ENCODE data around the gene RABGAP1L. TPM values are rescaled to one million over a fixed set of nuclear protein-coding genes. Genes with fewer than 3 reads are reported as not detected.

The RABGAP1L gene
- total and polyA plus RNA-seq, 11 donors = 18.6 to 195 (median 98.4) TPM

GRCh38 chr1:174997041-174997440, 837.7 kb downstream of the RABGAP1L start:
- intact Hi-C loops (cut with DNase I) = loop anchor here in 5 of 10 donors (5.0 to 10.0 kb wide), 3 partner anchors 225 to 742 kb away; no protein-coding TSS in a partner anchor
- no peaks in the 10 kb centered on the region for H3K27me3 ChIP-seq
- ATAC-seq (no peak), DNase-seq (no peak)
- no peak for TF ChIP-seq POLR2A (IDR thresholded peaks at IDR 0.05)
- no peak for TF ChIP-seq CTCF (IDR thresholded peaks at IDR 0.05)
- H3K4me1 ChIP-seq = peaks cover 0 to 28% (median 11%) of the 10 kb centered on the region in 12 donors
- H3K36me3 ChIP-seq = peaks cover 0 to 14% (median 0%) of the 10 kb centered on the region in 9 donors
- no peaks in the 10 kb centered on the region for H3K9me3 ChIP-seq
- no peak overlapping the region for H3K4me3 ChIP-seq
- 87 to 91% (median 89%) methylated on average over 3 of the region's 3 CpGs for WGBS, 4 donors
- no peak overlapping the region for H3K27ac ChIP-seq

- Histone ChIP-seq H3K27me3 (no peaks in the 10 kb centered on the region), H3K9me3 (no peaks in the 10 kb centered on the region), H3K27ac (peak overlapping the region; percentile 93 to 99 (median 97)), H3K4me1 (peaks cover 0 to 43% (median 14%) of the 10 kb centered on the region in 12 donors), H3K4me3 (peak overlapping the region; percentile 8 to 94 (median 78)), H3K36me3 (peaks cover 0 to 6% (median 0%) of the 10 kb centered on the region in 9 donors)
- DNase-seq = peak in 2 of 5 donors; percentile 19 to 41
- ATAC-seq = peak in 1 of 4 donors; percentile 2
- intact Hi-C loops (cut with DNase I) = loop anchor here in 5 of 10 donors (5.0 to 10.0 kb wide), 3 partner anchors 226 to 744 kb away; no protein-coding TSS in a partner anchor
- TF ChIP-seq CTCF (IDR thresholded peaks at IDR 0.05) = peak; percentile 54 to 78 (median 72)
- TF ChIP-seq POLR2A (IDR thresholded peaks at IDR 0.05) = no peak
- 11 to 24% (median 19%) methylated on average over 19 of the region's 19 CpGs for WGBS, 4 donors
Measured at GRCh38 chr1:174998569-174999215, 839.4 kb downstream of the RABGAP1L start.

DNA sequence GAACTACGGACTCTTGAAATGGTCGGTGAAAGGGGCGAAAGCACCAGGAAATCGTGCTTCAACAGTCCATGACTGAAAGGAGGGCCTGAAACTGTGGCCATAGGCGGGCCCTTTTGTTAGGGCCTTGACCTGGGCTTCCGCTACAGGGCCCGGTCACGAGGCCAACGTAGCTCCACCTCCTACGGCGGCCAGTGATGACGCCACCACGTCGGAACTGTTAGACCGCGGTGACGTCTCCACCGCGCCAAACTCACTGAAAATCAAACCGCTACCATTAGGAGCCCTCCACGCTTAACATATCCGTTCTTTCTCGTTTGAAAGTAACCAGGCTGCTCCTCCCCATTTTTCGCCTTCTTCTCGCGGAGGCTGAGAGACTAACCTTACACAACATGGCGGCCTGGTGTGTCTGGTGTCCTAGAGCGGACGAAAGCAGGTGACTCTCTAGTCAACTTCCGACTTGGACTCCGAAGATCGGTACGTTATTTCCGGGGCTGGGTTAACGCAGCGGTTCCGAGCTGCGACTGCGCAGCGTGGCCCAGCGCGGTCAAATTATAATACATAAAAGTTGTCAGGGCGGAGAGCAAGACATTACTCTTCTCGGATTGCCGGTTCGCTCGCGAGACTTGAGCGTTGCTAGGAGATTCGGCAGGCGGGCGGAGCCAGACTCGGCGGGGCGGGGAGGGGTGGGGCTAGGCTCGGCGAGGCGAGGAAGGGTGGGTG, 840.1 kb downstream of the RABGAP1L start:
- no peaks in the 10 kb centered on the region for H3K36me3 ChIP-seq
- intact Hi-C loops (cut with DNase I) = loop anchor here in 5 of 10 donors (5.0 to 10.0 kb wide), 3 partner anchors 227 to 745 kb away; no protein-coding TSS in a partner anchor
- peak overlapping the region; percentile 52 to 94 (median 78) for H3K4me3 ChIP-seq
- DNase-seq (peak; percentile 97 to 99 (median 98)), ATAC-seq (peak; percentile 92 to 96 (median 94))
- peak overlapping the region; percentile 93 to 99 (median 97) for H3K27ac ChIP-seq
- H3K4me1 ChIP-seq = peaks cover 0 to 50% (median 14%) of the 10 kb centered on the region in 12 donors
- 0 to 1% (median 1%) methylated on average over 28 to 58 of the region's 58 CpGs for WGBS, 4 donors
- no peaks in the 10 kb centered on the region for H3K9me3 ChIP-seq
- TF ChIP-seq CTCF (IDR thresholded peaks at IDR 0.05) (no peak), POLR2A (IDR thresholded peaks at IDR 0.05) (peak; percentile 17 to 88)
- H3K27me3 ChIP-seq = no peaks in the 10 kb centered on the region
